Gastrocnemius medialis (tissue), 4 donors: Measurements from ENCODE around the gene CHST2.

Experiments used
- CTCF ChIP-seq, 5 experiments: fragments of 450-650 bp in 3 of 5; fragments of 200-600 bp in 2 of 5; sonication (generic) in 2 of 5; IDR thresholded peaks in 4 of 5; conservative IDR thresholded peaks in 1 of 5; 1 replicate in 4 of 5; 2 replicates in 1 of 5; pipeline ENCODE4 v1.5.1; 2016 to 2019; ENCODE audit warnings: antibody characterized with exemption in 5 of 5, mild to moderate bottlenecking in 3 of 5, moderate library complexity in 3 of 5
- POLR2A ChIP-seq, 2 donors: fragments of 450-650 bp; IDR thresholded peaks; one replicate each; pipeline ENCODE4 v1.6.1; 2017; ENCODE audit warnings: antibody characterized with exemption in 2 of 2, mild to moderate bottlenecking in 2 of 2, moderate library complexity in 2 of 2

GRCh38 chr3:143160437-143160836 is 40.9 kb downstream of the CHST2 start:
- TF ChIP-seq CTCF (IDR thresholded peaks at IDR 0.05 in 4 of 5, conservative IDR thresholded peaks at IDR 0.05 in 1 of 5) = no peak
- no peak for TF ChIP-seq POLR2A (IDR thresholded peaks at IDR 0.05)
